HG03103 (cell line): ENCODE measurements around the gene NSG2.
"Not testable (repeated sequence)": the region's sequence is repeated elsewhere in the genome, so short reads cannot be mapped to it uniquely, and the experiment has no call there.

Experiments used
- ATAC-seq: cut with Tn5 transposase; IDR thresholded peaks from one replicate; pipeline ENCODE4 v1.9.1; 2021; ENCODE audit warnings: low read depth; ENCODE audit not compliant: unreplicated experiment

The NSG2 gene

GRCh38 chr5:174146556-174146955 lies 101.0 kb downstream of the NSG2 start:
- no peak for ATAC-seq

GRCh38 chr5:174147012-174147411 lies 101.5 kb downstream of the NSG2 start:
- ATAC-seq = not testable (repeated sequence)

- ATAC-seq = no peak
Measured at GRCh38 chr5:174147551-174147950, 102.0 kb downstream of the NSG2 start.

GRCh38 chr5:174148721-174149120 lies 103.2 kb downstream of the NSG2 start:
- no peak for ATAC-seq

- ATAC-seq = no peak
Measured at GRCh38 chr5:174149426-174149825, 103.9 kb downstream of the NSG2 start.

- ATAC-seq = no peak
Measured at GRCh38 chr5:174149989-174150388, 104.5 kb downstream of the NSG2 start.

- no peak for ATAC-seq
Measured at GRCh38 chr5:174151599-174152181, 106.2 kb downstream of the NSG2 start.

GRCh38 chr5:174154559-174154958 lies 109.1 kb downstream of the NSG2 start:
- ATAC-seq = no peak

GRCh38 chr5:174155281-174155680 lies 109.8 kb downstream of the NSG2 start:
- no peak for ATAC-seq

GRCh38 chr5:174155706-174156105 lies 110.2 kb downstream of the NSG2 start:
- ATAC-seq = no peak

GRCh38 chr5:174157048-174157447 lies 111.5 kb downstream of the NSG2 start:
- ATAC-seq = no peak
